Stimulated activated CD8-positive, alpha-beta memory T cell treated with anti-CD3 and anti-CD28 coated beads, Interleukin-7, amount 100 ng/mL, for 48 hours (primary cell): ENCODE measurements around the gene DGKH.
"Not testable (repeated sequence)": the region's sequence is repeated elsewhere in the genome, so short reads cannot be mapped to it uniquely, and the experiment has no call there.

Source experiments
- DNase-seq, 2 donors: peaks; one replicate each; pipeline ENCODE4 v3.0.0-alpha.2; 2020; ENCODE audit warnings: low read depth in 1 of 2; ENCODE audit errors: extremely low read depth in 1 of 2

The DGKH gene

GRCh38 chr13:42163338-42163737 lies 114.9 kb downstream of the DGKH start:
- not testable (repeated sequence) for DNase-seq

- DNase-seq, result not testable (repeated sequence)
These were observed 115.5 kb downstream of the DGKH start for GRCh38 chr13:42163910-42164309.

GRCh38 chr13:42164557-42165125 lies 116.2 kb downstream of the DGKH start:
- DNase-seq, result no peak

- DNase-seq, result no peak
These were observed 120.0 kb downstream of the DGKH start for GRCh38 chr13:42168496-42168895.

- no peak for DNase-seq
These were observed 121.6 kb downstream of the DGKH start for GRCh38 chr13:42170029-42170428.

- DNase-seq, result no peak
These were observed 125.4 kb downstream of the DGKH start for GRCh38 chr13:42173789-42174343.

GRCh38 chr13:42174344-42175162 lies 126.1 kb downstream of the DGKH start:
- DNase-seq, result no peak

GRCh38 chr13:42176294-42176693 lies 127.8 kb downstream of the DGKH start:
- no peak for DNase-seq

GRCh38 chr13:42177189-42177588 lies 128.7 kb downstream of the DGKH start:
- DNase-seq, result no peak

- no peak for DNase-seq
These were observed 133.0 kb downstream of the DGKH start for GRCh38 chr13:42181381-42181953.

- DNase-seq, result no peak
These were observed 140.6 kb downstream of the DGKH start for GRCh38 chr13:42189061-42189460.

GRCh38 chr13:42190529-42190928 lies 142.1 kb downstream of the DGKH start:
- no peak for DNase-seq

- DNase-seq, result no peak
These were observed 163.4 kb downstream of the DGKH start for GRCh38 chr13:42211704-42212464.

- no peak for DNase-seq
These were observed 166.0 kb downstream of the DGKH start for GRCh38 chr13:42214446-42214845.

GRCh38 chr13:42215578-42216421 lies 167.4 kb downstream of the DGKH start:
- no peak for DNase-seq

- no peak for DNase-seq
These were observed 167.9 kb downstream of the DGKH start for GRCh38 chr13:42216422-42216735.

- DNase-seq, result no peak
These were observed 170.1 kb downstream of the DGKH start for GRCh38 chr13:42218576-42218975.

GRCh38 chr13:42219051-42219450 lies 170.6 kb downstream of the DGKH start:
- DNase-seq, result no peak

- no peak for DNase-seq
These were observed 171.4 kb downstream of the DGKH start for GRCh38 chr13:42219876-42220275.

GRCh38 chr13:42221121-42221765 lies 172.8 kb downstream of the DGKH start:
- DNase-seq, result no peak
